Measurements from ENCODE around the gene AK8. TPM values are rescaled to one million over a fixed set of nuclear protein-coding genes. Genes with fewer than 3 reads are reported as not detected.

The AK8 gene
- total and polyA plus RNA-seq, 2 experiments from 2014 or later, result 0.14 to 0.78 TPM

- no peak for TF ChIP-seq ZNF331 (CRISPR knock-in tag; IDR thresholded peaks at IDR 0.05; ENCODE audit: low read depth)
- TF ChIP-seq ZNF114 (CRISPR knock-in tag; IDR thresholded peaks at IDR 0.05), result no peak
- no peak for TF ChIP-seq CTCF (conservative IDR thresholded peaks at IDR 0.05; ENCODE audit: low read depth in 2 of 2)
- TF ChIP-seq POLR2AphosphoS5 (IDR thresholded peaks at IDR 0.05; ENCODE audit: low read depth), result no peak
- no peak for TF ChIP-seq JUNB (IDR thresholded peaks at IDR 0.05; ENCODE audit: unreplicated experiment)
- TF ChIP-seq CREB1 (CRISPR knock-in tag; IDR thresholded peaks at IDR 0.05; ENCODE audit: low read depth), result no peak
- TF ChIP-seq EZH2phosphoT487 (IDR thresholded peaks at IDR 0.05; ENCODE audit: unreplicated experiment), result no peak
- TF ChIP-seq ETS1 (IDR thresholded peaks at IDR 0.05), result no peak
- TF ChIP-seq REST (IDR thresholded peaks at IDR 0.05; ENCODE audit: unreplicated experiment), result no peak
Observed at GRCh38 chr9:132722564-132723065, 155.5 kb downstream of the AK8 start (continued).

GRCh38 chr9:132721661-132722060 is 156.4 kb downstream of the AK8 start:
- H3K9me3 Mint-ChIP-seq, result no peaks in the 10 kb centered on the region
- H3K27me3 Mint-ChIP-seq (ENCODE audit: insufficient read depth, low read depth, poor library complexity), result peaks cover 12% of the 10 kb centered on the region
- H3K4me2 ChIP-seq, result no peak overlapping the region
- no peak overlapping the region for H3K27ac ChIP-seq (ENCODE audit: low read depth)
- no peaks in the 10 kb centered on the region for H3K4me1 ChIP-seq (ENCODE audit: insufficient read depth)
- H2AFZ ChIP-seq, result no peak overlapping the region
- no peaks in the 10 kb centered on the region for H3K79me2 ChIP-seq (replicated peaks; ENCODE audit: insufficient read depth)
- no peaks in the 10 kb centered on the region for H3K36me3 ChIP-seq (ENCODE audit: insufficient read depth)
- DNase-seq (ENCODE audit: low spot score) (no peak), ATAC-seq (no peak)
- H3K4me1 Mint-ChIP-seq, result 0 out of 3 replicates have a peak, but pooled peaks cover 3% of the 10 kb centered on the region
- H3K27me3 ChIP-seq (ENCODE audit: insufficient read depth), result no peaks in the 10 kb centered on the region
- H3K9me2 ChIP-seq (ENCODE audit: insufficient read depth), result no peaks in the 10 kb centered on the region
- H4K20me1 ChIP-seq (replicated peaks; ENCODE audit: insufficient read depth), result no peaks in the 10 kb centered on the region
- H3F3A ChIP-seq (replicated peaks; ENCODE audit: low read depth), result no peaks in the 10 kb centered on the region
- H3K27ac Mint-ChIP-seq, result no peak overlapping the region
- H3K4me3 ChIP-seq, result no peak overlapping the region
- no peaks in the 10 kb centered on the region for H3K36me3 Mint-ChIP-seq (ENCODE audit: low read depth)
- H3K4me3 Mint-ChIP-seq, result no peak overlapping the region
- TF ChIP-seq POLR2AphosphoS5 (IDR thresholded peaks at IDR 0.05; ENCODE audit: low read depth), result no peak
- TF ChIP-seq ZNF331 (CRISPR knock-in tag; IDR thresholded peaks at IDR 0.05; ENCODE audit: low read depth), result no peak
- no peak for TF ChIP-seq CTCF (conservative IDR thresholded peaks at IDR 0.05; ENCODE audit: low read depth in 2 of 2)
- no peak for TF ChIP-seq EZH2phosphoT487 (IDR thresholded peaks at IDR 0.05; ENCODE audit: unreplicated experiment)
- TF ChIP-seq REST (IDR thresholded peaks at IDR 0.05; ENCODE audit: unreplicated experiment), result no peak
- no peak for TF ChIP-seq STAT1 (IDR thresholded peaks at IDR 0.05; ENCODE audit: unreplicated experiment)
- no peak for TF ChIP-seq NANOG (IDR thresholded peaks at IDR 0.05; ENCODE audit: borderline replicate concordance)
- TF ChIP-seq JUNB (IDR thresholded peaks at IDR 0.05; ENCODE audit: unreplicated experiment), result no peak

All from GM23338 (cell line).